Dedifferentiated amniotic fluid mesenchymal stem cell (primary cell): ENCODE data around the gene PCCB.
A peak's percentile ranks its signal among the peaks of the same experiment; 100 is the strongest.
"Not testable (repeated sequence)": the region's sequence is repeated elsewhere in the genome, so short reads cannot be mapped to it uniquely, and the experiment has no call there.

Experiments used
- DNase-seq: peaks from one replicate; pipeline ENCODE4 v3.0.0-alpha.2; 2016; ENCODE audit errors: extremely low spot score

The PCCB gene

DNA sequence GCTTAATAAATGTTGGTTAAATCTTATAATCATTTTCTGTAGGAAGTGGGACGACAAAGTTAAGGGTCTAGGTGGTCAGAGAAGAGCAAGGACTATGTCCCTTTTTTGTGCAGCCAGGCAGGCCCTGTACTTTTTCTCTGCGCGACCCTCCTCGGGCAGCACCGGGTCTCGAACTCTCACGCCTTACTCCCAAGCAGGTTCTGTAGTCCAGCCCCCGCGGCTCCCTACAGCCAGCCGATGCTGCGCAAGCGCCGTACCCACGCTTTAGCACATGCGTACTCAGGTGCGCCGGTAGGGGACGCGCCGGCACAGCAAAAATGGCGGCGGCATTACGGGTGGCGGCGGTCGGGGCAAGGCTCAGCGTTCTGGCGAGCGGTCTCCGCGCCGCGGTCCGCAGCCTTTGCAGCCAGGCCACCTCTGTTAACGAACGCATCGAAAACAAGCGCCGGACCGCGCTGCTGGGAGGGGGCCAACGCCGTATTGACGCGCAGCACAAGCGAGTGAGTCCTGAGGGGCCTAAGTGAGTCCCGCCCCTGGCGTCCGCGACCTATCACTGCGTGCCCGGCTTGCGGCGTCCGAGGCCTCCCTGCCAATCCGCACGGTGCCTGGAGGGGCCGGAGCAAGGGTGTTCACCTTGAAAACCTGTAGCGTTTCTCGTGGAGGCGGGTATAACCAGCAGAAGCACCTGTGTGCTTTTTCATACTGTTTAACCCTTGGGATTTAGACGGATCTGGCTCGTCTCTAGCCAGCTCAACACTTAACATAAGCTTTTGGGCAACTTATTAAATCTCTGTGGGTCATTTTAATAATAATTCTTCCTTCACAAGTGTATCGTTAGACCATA lies at the start of gene PCCB:
TSS of gene PCCB (plus strand) at position 282 of the 844 bp plus-strand sequence. CDS start at position 318, 36 bp downstream.
- DNase-seq, result peak; percentile 94

DNA sequence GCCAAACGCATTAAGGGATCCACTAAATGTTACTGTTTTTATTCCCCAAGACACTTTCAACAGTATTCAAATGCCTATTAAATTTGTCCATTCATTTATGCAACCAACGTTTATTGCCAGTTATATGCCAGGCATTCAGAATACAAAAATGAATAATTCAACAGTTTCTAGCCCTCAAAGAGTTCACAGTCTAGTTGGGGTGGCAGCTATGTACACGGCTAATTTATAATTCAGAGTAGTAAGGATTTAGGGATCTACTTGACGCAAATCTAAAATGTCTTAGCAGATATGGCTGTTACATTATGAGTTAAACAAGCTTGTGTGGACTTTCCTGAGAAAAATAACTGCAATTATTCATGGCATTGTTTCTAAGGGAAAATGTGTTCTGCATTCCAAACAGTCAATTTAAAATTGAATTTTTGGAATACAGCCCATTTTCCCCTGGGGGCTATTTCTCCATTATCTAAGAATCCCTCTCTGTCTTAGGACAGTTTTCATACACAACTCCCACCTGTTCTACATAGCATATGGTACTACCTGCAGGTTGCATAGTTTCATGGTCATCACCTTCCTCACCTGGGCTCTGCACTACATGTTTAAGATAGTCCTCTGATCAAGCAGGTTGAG lies 42.5 kb upstream of the PCCB start:
- no peak for DNase-seq

DNA sequence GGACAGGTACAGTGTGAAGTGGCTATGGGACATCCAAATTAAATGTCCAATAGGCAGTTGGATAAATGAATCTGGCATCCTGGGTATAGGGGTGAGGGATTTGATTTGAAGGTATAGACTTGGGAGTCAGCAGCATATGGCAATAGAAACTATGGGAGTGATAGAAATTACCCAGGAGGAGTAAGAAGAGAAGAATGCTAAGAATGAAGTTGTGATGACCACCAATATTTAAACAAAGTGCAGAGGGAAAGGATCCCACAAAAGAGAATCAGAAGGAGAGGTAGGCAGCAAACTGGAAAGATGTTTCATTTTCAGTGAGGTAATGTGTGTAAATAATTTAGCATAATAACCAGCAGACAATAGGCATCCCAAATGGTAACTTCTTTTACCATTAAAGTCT lies 40.2 kb upstream of the PCCB start:
- no peak for DNase-seq

DNA sequence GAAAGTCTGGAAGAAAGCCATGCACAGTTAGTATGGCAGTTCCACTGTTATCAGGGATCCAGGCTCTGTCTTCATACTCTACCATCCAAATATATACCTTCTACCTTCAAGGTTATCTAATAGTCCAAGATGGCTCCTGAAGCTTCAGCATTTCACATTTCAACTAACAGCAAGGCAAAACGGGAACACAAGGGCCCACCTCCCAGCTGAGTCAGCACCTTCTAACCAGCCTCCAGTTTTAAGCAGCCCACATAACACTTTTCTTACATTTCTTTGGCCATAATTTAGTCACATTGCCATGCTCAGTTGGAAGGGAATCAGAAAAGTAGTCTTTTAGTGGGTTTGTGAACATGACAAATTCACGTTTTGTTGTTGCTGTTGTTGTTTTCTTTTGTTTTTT lies 38.6 kb upstream of the PCCB start:
- no peak for DNase-seq

DNA sequence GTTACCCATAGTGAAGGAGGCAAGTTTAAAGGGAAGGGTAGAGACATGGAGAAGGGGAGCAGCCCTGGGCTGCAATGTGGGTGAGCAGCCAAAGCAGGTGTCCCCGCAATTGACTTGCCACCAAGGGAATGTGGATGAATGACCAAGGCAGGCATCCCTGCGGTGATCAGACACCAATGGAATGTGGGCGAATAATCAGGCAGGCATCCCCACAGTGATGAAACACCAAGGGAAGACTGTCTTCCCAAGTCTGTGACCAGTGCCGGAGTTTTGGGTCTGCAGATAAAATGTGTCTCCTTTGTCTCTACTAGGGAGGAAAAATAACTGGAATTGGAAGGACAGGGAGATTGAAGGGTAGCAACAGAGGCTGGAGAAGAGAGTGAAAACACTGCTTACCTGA lies 27.4 kb upstream of the PCCB start:
- DNase-seq, result not testable (repeated sequence)

DNA sequence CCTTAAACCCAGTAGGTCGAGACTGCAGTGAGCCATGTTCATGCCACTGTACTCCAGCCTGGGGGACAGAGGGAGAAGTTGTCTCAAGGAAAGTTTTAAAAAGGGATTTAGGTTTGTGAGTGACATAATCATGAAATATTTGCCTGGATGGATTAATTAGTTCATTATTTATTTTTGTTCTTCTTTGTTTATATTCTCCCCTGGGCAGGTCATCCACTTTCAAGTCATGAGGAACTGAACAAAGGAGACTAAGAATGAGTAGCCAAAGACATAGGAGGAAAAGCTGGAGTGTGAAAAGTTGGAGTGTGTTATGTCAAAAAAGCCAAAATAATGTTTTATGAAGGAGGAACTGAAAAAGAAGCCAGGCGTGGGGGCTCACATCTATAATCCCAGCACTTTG lies 17.7 kb upstream of the PCCB start:
- DNase-seq, result no peak

DNA sequence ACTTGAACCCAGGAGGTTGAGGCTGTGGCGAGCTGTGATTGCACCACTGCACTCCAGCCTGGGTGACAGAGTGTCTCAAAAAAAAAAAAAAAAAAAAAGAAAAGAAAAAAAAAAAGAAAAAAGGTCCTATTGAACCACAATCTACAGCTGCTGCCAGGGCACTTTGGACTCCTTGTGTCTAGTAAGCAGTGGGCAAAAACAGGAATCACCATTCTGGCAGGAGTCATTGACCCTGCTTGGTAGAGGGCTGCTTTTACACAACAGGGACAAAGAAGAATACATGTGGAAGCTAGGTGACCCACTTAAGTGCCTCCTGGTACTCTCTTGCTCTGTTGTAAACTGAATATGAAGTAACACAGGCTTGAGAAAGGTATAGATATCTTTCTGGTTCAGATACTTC lies 14.6 kb upstream of the PCCB start:
- DNase-seq, result no peak

DNA sequence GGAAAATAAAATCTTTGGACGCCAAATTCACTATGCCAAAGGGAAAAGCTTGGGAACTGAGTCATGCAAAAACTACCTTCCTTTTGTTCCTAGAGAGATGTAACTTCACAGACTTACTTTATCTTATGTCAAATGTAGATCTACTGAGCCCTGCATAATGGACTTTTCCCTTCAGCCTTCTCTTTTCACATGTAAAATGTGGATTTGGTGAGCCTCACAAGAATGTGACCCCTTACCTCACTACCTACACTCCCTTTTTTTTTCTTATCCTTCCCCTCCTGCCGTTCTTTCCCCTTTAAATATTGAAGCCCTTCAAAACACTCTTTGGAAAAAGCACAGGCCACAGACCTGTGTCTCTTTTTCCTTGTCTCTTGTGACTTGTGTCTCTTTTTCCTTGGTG lies 14.0 kb upstream of the PCCB start:
- no peak for DNase-seq

DNA sequence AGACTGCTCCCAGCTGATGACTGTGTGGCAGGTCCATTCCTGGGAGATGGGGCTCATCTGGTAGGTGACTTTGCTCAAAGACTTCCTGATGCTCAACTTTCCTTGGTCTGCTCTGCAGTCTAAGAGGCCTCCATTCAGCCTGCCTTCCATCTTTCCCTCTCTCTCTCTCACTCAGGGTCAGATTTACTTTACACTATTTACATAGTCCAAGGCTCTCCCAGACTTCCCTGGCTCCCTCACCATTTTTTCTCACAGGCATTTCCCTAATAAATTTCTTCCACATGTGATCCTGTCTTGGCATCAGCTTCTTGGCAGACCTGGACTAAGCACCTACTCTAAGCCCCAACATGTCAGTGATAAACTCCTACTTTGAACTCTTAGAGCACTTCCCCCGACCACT lies 13.0 kb upstream of the PCCB start:
- DNase-seq, result no peak

DNA sequence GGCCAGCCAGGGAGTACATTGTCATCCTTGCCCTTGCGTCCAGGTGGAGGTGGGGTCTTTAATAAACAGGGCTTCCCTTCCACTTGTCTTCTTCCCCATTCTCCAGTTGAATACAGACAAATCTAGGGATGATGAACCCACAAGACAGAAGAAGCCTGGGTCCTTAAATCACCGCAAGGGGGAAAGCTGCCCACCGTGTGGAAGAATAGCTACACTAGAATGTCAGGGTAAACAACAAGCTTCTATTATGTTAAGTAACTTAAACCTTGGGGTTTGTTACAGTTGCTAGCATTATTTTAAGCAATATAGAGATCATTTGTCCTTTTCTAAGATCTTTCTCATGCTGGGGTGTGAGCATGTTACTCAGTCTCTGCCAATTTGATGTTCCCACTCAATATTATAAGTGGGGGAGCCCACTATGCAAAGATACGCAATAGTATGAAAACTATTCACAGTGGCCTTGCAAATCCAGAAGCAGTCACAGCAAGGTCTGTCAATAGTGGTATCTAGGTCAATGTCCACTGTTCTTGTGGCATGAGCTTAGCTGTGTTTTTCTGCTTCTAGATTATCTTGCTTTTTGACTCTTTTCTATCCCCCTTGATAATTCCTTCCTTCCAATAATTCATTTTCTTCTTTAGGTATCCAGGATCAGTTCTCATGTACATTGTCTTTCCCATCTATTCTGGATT lies 12.0 kb upstream of the PCCB start:
- no peak for DNase-seq

DNA sequence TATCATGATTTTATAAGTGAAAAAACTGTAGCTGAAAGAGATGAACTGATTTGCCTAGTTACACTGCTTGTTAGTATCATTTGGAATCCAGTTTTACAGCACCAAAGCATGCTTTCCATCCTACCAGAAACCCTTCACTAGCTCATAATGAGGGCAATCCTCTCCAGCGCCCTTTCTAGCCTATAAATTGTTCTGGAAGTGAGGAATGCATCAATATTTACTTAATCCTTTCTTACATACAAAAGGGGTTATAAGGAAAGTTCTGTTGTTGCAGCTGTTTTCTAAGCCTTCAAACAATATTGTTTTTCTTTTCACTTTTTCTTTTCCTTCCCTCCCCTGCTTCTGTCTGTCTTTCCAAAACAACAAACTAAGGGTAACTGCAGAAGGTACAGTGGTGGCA lies 11.0 kb upstream of the PCCB start:
- no peak for DNase-seq

DNA sequence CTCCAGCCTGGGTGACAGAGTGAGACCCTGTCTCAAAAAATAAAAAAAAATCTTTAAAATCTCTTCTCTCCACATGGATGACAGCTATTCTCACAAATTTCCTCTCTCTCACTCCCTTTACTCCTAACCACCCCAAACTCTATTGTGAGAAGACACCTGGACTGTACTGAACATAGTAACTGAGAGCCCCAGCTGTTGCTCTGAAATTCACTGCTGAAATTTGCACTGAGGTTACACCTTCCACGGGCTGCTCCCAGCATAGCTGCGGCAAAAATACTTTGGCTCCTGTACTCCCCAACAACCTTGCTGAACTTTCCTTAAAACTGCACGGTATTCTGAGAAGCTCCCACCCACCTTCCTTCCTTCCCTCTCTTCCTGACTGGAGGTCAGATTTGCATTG lies 4.4 kb upstream of the PCCB start:
- no peak for DNase-seq

DNA sequence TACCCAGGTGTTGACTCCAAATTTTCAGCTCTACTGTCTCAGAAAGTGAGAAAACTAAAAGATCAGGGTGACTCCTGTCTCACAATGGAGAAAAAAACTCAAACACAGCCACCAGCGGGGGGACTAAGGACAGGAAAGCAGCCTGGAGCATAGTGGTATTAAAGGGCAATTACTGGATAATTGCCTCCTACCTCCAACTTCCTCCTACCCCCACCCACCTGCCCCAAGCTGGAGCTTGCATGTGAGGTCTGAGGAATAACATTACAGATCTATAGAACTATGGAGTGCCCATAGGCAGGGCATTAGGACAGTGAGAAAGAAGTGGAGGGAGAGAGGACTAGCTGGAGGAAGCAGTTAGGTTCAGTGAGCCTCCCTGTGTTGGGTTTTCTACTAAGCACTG lies 2.7 kb upstream of the PCCB start:
- no peak for DNase-seq

DNA sequence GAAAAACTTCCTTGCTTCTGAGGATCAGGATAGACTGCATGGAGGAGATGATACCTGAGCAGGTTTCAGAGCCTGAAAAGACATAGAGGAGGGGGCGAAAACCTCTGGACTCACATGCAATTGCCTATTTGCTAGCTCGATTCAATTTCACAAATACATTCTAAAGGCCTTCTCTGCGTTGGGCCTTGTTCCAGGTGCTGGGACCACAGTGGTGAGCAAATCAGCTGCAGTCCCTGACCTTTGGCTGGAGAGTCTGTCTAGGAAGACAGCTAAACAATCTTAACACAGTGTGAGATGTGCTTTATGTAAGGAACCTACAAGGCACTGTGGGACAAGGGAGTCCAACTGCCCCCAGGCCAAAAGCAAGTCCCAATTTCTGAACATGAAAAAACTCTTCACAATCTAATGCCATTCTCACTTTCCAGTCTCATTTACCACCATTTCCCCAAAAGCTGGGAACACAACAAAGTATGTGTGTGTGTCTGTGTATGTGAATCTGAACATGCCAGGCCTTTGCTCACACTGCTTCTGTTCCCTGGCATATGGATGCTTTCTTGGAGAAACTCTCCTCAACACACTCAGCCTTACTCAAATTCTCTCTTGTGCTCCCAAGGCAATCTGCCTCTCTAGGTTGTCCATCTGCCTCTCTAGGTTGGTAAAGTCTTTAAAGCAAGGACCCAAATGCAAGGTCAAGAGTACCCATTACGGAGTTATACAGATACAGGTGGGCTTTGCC lies 2.1 kb upstream of the PCCB start:
- DNase-seq, result no peak

DNA sequence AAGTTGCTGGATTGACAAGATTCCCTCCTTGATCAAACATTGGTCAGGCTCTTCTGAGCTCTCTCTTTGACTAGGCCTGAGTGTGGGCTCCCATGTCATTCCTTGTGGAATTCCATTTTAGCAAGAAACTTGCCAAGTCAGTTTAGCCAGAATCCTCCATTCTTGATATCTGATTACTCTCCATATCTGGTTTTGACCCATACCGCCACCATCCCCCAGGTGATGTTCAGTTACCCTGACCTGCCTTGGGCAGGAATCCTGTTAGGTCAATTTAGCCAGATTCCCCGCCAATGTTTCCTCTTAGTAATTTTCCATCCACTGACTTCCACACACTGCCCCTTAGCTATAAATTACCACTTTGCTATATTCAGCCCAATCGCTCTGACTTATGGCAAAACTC lies 1.0 kb upstream of the PCCB start:
- no peak for DNase-seq

DNA sequence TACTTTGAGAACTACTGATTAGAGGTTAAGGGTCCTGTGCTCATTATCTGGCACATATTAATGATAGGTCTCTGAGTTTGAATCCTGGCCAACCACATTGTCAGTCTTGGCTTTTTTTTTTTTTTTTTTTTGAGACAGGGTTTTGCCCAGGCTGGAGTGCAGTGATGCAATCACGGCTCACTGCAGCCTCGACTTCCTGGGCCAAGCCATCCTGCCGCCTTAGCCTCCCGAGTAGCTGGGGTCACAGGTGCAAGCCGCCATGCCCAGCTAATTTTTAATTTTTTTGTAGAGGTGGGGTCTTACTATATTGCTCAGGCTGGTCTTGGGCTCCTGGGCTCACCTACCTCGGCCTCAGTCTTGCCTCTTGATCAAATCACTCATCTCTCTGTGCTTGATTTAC lies 547 bp upstream of the PCCB start:
- no peak for DNase-seq

DNA sequence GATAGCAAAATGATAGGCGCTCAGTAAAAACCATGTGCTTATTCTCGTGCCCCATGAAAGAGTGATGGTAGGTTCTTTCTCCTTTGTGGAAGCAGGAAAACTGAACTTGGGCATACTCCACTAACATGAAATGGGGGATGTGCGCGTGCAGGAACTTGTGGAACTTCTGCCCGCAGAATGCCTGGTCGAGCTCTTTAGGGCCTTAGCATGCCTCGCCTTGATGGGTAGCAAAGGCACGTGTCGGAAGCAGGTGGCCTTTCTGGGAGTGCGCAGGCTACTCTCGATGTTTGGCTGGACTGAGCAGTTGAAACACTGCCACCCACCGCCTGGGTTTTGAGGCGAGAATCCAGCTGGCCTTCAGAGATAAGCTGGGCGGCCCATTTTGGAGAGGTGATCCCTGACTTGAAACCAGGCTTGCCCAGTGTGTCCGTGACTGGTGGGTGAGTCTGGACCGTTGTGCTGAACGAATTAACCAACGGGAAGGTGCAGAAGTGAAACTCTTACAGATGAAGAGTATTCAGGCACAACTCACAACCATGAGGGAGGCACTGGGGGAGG lies 842 bp downstream of the PCCB start:
- no peak for DNase-seq

DNA sequence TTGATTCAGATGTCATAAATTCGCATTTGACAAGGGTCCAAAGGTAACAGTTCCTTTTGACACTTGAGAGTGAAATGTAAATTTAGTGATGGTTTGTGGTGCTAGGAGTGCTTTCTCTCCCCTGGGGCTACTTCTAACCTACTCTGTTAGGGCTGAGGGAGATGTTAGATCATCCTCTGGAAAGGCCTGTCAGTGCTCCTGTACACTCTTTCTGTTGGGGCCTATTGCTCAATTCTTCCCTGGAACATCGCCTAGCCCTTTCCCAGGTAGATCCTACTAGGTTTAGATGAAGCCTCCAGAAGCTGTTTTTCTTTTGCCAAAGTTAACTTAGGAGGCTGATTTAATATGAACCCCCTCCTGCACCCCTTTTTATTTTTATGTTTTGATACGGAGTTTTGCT lies 1.4 kb downstream of the PCCB start:
- DNase-seq, result no peak

DNA sequence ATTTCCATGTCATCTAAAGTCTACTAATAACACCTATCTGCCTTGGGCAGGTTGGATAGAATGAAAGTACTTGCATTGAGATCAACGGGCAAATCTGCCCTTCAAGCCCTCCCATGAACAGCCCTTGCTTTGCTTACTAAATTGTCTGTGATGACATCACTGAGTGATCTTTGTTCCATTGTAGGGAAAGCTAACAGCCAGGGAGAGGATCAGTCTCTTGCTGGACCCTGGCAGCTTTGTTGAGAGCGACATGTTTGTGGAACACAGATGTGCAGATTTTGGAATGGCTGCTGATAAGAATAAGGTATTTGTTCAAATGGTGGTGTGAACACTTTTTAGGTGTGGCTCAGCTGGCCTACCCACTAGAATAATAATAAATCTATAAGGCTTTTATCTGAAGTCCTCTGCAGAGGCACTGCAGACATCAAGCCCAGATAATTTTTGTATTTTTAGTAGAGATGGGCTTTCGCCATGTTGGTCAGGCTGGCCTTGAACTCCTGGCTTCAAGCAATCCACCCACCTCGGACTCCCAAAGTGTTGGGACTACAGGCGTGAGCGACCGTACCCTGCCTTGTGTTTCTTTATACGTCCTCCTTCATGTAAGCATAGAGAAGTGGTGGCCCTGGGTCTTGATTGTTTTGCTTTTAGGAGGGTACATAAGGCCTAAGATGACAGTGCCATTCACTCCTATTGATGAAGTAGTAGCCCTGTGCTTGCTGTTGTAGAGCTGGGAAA lies 5.7 kb downstream of the PCCB start:
- no peak for DNase-seq

DNA sequence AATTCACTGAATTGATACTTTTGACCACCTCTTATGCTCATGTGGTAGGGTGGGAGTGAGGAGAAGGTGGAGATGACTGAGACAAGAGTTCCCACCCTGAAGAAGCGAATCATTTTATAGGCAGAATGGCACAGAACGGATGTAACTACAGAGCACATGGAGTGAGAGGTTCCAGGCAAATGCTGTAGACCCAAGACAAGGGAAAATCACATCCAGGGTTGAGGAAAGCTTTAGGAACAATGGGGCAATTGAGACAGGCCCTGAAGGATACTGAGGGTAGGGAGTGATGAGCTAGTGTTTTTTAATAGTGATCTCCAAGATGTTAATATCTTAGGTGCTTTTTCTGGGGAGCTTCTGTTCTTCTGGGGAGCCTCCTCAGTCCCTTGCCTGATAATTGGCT lies 8.1 kb downstream of the PCCB start:
- no peak for DNase-seq

DNA sequence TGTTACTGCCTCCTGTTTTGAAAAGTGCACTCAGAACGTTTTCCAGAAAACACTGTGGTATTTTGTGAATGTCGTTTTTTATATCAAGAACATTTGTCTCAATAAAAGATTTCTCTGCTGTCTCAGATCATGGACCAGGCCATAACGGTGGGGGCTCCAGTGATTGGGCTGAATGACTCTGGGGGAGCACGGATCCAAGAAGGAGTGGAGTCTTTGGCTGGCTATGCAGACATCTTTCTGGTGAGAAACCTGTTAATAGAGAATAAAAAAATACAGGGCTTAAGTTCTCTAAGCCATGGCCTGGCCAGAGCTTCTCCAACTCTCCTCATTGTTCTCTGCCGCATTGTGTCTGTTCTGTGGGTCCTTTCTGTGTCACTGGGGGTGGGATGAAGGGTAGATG lies 11.7 kb downstream of the PCCB start:
- DNase-seq, result no peak
